Measurements from ENCODE around the gene ARHGEF38.

ARHGEF38 gene

GRCh38 chr4:105674011-105674410, 121.6 kb downstream of the ARHGEF38 start:
- ChIA-PET CTCF (no interaction called here), POLR2A (no interaction called here)
- H3K4me3 ChIP-seq (ENCODE audit: low read depth, low read length), result no peak overlapping the region
- no peaks in the 10 kb centered on the region for H3K36me3 ChIP-seq (ENCODE audit: control insufficient read depth in 2 of 2, insufficient read depth in 1 of 2, low read length in 2 of 2)
- TF ChIP-seq ZBTB17 (tag by site-specific recombination; IDR thresholded peaks at IDR 0.05), result no peak
- 0 out of 2 replicates have a peak, but pooled peaks have one; percentile 7 for TF ChIP-seq PRDM6 (tag by site-specific recombination; IDR thresholded peaks at IDR 0.05)
- no peak for TF ChIP-seq TRIM28 (IDR thresholded peaks at IDR 0.05; ENCODE audit: borderline replicate concordance, low read length)
- TF ChIP-seq, protein P1, sequence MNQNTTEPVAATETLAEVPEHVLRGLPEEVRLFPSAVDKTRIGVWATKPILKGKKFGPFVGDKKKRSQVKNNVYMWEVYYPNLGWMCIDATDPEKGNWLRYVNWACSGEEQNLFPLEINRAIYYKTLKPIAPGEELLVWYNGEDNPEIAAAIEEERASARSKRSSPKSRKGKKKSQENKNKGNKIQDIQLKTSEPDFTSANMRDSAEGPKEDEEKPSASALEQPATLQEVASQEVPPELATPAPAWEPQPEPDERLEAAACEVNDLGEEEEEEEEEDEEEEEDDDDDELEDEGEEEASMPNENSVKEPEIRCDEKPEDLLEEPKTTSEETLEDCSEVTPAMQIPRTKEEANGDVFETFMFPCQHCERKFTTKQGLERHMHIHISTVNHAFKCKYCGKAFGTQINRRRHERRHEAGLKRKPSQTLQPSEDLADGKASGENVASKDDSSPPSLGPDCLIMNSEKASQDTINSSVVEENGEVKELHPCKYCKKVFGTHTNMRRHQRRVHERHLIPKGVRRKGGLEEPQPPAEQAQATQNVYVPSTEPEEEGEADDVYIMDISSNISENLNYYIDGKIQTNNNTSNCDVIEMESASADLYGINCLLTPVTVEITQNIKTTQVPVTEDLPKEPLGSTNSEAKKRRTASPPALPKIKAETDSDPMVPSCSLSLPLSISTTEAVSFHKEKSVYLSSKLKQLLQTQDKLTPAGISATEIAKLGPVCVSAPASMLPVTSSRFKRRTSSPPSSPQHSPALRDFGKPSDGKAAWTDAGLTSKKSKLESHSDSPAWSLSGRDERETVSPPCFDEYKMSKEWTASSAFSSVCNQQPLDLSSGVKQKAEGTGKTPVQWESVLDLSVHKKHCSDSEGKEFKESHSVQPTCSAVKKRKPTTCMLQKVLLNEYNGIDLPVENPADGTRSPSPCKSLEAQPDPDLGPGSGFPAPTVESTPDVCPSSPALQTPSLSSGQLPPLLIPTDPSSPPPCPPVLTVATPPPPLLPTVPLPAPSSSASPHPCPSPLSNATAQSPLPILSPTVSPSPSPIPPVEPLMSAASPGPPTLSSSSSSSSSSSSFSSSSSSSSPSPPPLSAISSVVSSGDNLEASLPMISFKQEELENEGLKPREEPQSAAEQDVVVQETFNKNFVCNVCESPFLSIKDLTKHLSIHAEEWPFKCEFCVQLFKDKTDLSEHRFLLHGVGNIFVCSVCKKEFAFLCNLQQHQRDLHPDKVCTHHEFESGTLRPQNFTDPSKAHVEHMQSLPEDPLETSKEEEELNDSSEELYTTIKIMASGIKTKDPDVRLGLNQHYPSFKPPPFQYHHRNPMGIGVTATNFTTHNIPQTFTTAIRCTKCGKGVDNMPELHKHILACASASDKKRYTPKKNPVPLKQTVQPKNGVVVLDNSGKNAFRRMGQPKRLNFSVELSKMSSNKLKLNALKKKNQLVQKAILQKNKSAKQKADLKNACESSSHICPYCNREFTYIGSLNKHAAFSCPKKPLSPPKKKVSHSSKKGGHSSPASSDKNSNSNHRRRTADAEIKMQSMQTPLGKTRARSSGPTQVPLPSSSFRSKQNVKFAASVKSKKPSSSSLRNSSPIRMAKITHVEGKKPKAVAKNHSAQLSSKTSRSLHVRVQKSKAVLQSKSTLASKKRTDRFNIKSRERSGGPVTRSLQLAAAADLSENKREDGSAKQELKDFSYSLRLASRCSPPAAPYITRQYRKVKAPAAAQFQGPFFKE (tag by site-specific recombination; IDR thresholded peaks at IDR 0.05; ENCODE audit: borderline replicate concordance), result no peak
- no peak for TF ChIP-seq KLF9 (tag by site-specific recombination; IDR thresholded peaks at IDR 0.05; ENCODE audit: low read depth)
- no peaks in the 10 kb centered on the region for H3K9me3 ChIP-seq (ENCODE audit: control insufficient read depth, insufficient read depth, low read depth, low read length)
- no peak overlapping the region for H3K27ac ChIP-seq (ENCODE audit: extremely low read depth, low read depth, low read length)
- H3K4me1 ChIP-seq (ENCODE audit: control insufficient read depth, insufficient read depth, low read length), result no peaks in the 10 kb centered on the region

DNA sequence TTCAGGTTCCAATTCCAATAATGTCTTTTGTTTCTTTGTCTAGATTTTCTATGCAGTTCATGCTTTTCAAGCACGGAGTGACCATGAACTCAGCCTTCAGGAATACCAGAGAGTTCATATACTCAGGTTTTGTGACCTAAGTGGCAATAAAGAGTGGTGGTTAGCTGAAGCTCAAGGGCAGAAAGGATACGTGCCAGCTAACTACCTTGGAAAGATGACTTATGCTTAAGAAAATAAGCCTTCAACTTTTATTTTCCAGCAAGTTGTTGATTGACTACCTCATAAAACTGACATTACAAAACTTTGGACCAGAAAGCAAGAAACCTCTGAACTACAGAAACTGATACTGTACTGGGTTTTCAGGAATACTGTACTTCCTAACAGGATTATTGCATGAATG, 125.3 kb downstream of the ARHGEF38 start:
- Histone ChIP-seq H3K9me3 (ENCODE audit: control insufficient read depth, insufficient read depth, low read depth, low read length) (no peaks in the 10 kb centered on the region), H3K27ac (ENCODE audit: extremely low read depth, low read depth, low read length) (no peak overlapping the region), H3K4me3 (ENCODE audit: low read depth, low read length) (no peak overlapping the region), H3K36me3 (ENCODE audit: control insufficient read depth in 2 of 2, insufficient read depth in 1 of 2, low read length in 2 of 2) (peaks cover 0 to 8% of the 10 kb centered on the region in 2 experiments; a peak in 1 of 3 replicates), H3K4me1 (ENCODE audit: control insufficient read depth, insufficient read depth, low read length) (no peaks in the 10 kb centered on the region)
- CTCF ChIA-PET, result interaction anchor here (0.5 to 0.7 kb wide), 3 partner anchors 10 to 401 kb away, joined by 3 to 4 read pairs (median 3); no protein-coding TSS in a partner anchor
- no peak for TF ChIP-seq ZNF433 (tag by site-specific recombination; IDR thresholded peaks at IDR 0.05; ENCODE audit: low read depth)
- no peak for TF ChIP-seq PRDM6 (tag by site-specific recombination; IDR thresholded peaks at IDR 0.05)
- TF ChIP-seq ZNF302 (tag by site-specific recombination; IDR thresholded peaks at IDR 0.05; ENCODE audit: low read depth), result no peak
- TF ChIP-seq ZNF121 (tag by site-specific recombination; IDR thresholded peaks at IDR 0.05), result no peak
- TF ChIP-seq ZNF658 (tag by site-specific recombination; IDR thresholded peaks at IDR 0.05), result no peak
- no peak for TF ChIP-seq ZNF114 (tag by site-specific recombination; IDR thresholded peaks at IDR 0.05)
- TF ChIP-seq KLF1 (tag by site-specific recombination; IDR thresholded peaks at IDR 0.05), result no peak
- TF ChIP-seq ZNF623 (tag by site-specific recombination; IDR thresholded peaks at IDR 0.05), result no peak
- no peak for TF ChIP-seq HOXA7 (CRISPR knock-in tag; IDR thresholded peaks at IDR 0.05; ENCODE audit: borderline replicate concordance)
- no peak for TF ChIP-seq KLF10 (tag by site-specific recombination; IDR thresholded peaks at IDR 0.05)
- no peak for TF ChIP-seq ZNF335 (tag by site-specific recombination; conservative IDR thresholded peaks at IDR 0.05)
- TF ChIP-seq, protein P2, sequence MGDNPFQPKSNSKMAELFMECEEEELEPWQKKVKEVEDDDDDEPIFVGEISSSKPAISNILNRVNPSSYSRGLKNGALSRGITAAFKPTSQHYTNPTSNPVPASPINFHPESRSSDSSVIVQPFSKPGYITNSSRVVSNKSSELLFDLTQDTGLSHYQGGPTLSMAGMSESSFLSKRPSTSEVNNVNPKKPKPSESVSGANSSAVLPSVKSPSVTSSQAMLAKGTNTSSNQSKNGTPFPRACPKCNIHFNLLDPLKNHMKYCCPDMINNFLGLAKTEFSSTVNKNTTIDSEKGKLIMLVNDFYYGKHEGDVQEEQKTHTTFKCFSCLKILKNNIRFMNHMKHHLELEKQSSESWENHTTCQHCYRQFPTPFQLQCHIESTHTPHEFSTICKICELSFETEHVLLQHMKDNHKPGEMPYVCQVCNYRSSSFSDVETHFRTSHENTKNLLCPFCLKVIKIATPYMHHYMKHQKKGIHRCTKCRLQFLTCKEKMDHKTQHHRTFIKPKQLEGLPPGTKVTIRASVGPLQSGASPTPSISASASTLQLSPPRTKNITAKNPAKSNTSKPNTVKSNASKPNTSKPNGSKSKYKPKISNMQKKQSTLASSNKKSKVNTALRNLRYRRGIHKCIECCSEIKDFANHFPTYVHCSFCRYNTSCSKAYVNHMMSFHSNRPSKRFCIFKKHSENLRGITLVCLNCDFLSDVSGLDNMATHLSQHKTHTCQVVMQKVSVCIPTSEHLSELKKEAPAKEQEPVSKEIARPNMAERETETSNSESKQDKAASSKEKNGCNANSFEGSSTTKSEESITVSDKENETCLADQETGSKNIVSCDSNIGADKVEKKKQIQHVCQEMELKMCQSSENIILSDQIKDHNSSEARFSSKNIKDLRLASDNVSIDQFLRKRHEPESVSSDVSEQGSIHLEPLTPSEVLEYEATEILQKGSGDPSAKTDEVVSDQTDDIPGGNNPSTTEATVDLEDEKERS (tag by site-specific recombination; IDR thresholded peaks at IDR 0.05), result no peak
- TF ChIP-seq, protein P3, sequence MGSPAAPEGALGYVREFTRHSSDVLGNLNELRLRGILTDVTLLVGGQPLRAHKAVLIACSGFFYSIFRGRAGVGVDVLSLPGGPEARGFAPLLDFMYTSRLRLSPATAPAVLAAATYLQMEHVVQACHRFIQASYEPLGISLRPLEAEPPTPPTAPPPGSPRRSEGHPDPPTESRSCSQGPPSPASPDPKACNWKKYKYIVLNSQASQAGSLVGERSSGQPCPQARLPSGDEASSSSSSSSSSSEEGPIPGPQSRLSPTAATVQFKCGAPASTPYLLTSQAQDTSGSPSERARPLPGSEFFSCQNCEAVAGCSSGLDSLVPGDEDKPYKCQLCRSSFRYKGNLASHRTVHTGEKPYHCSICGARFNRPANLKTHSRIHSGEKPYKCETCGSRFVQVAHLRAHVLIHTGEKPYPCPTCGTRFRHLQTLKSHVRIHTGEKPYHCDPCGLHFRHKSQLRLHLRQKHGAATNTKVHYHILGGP (tag by site-specific recombination; IDR thresholded peaks at IDR 0.05), result no peak
- TF ChIP-seq ELK4 (IDR thresholded peaks at IDR 0.05; ENCODE audit: borderline replicate concordance, low read depth, low read length), result no peak
- POLR2A ChIA-PET, result no interaction called here

All from HEK293 (cell line).